IMR-90 (cell line): ENCODE results near the gene TTC9. TPM values are rescaled to one million over a fixed set of nuclear protein-coding genes. Genes with fewer than 3 reads are reported as not detected.

ENCODE experiments used
- ATAC-seq: fragments of 200-7000 bp; cut with Tn5 transposase; 2 replicates; pipeline ENCODE4 v1.9.1; 2020; ENCODE audit warnings: low read depth, mild to moderate bottlenecking, moderate library complexity
- BruUV-seq: library from RNA; stranded (reverse); fragments of 400-500 nt; replicated peaks from 2 replicates; lab custom pipeline; 2021; lab: Mats Ljungman, UMichigan
- CTCF ChIA-PET: fragments of 300-600 bp; formaldehyde crosslinking; extraction: SDS; loops from one replicate; lab custom pipeline; 2021; ENCODE audit warnings: antibody characterized with exemption; lab: Yijun Ruan, JAX
- POLR2A ChIA-PET: fragments of 300-600 bp; sonication (Branson Sonifier 250); formaldehyde crosslinking; loops from one replicate; lab custom pipeline; 2022; ENCODE audit warnings: antibody characterized with exemption; ENCODE audit not compliant: unreplicated experiment; lab: Charles Lee
- DNase-seq: peaks from one replicate; pipeline ENCODE4 v3.0.0; 2013
- H2AFZ ChIP-seq: replicated peaks from 2 replicates; pipeline ENCODE3; 2013; ENCODE audit warnings: low read length, mild to moderate bottlenecking; ENCODE audit not compliant: poor library complexity
- H2AK5ac ChIP-seq: 2 replicates; pipeline ENCODE4 v1.6.1; 2013; ENCODE audit warnings: low read depth, low read length, inconsistent platforms
- H2AK9ac ChIP-seq: replicated peaks from 2 replicates; pipeline ENCODE3; 2013; ENCODE audit warnings: mild to moderate bottlenecking, low read depth, low read length, moderate library complexity; ENCODE audit not compliant: poor library complexity
- H2BK120ac ChIP-seq: 2 replicates; pipeline ENCODE4 v1.6.1; 2013; ENCODE audit warnings: low read depth, low read length, inconsistent platforms
- H2BK15ac ChIP-seq: 3 replicates; pipeline ENCODE4 v1.6.1; 2013; ENCODE audit warnings: low read depth, low read length, inconsistent platforms
- H2BK20ac ChIP-seq: 2 replicates; pipeline ENCODE4 v1.6.1; 2013; ENCODE audit warnings: low read depth, mild to moderate bottlenecking, inconsistent platforms, low read length, moderate library complexity
- H2BK5ac ChIP-seq: 2 replicates; pipeline ENCODE4 v1.6.1; 2013; ENCODE audit warnings: mild to moderate bottlenecking, low read depth, low read length, inconsistent platforms; ENCODE audit not compliant: poor library complexity, severe bottlenecking
- H3K14ac ChIP-seq: replicated peaks from 2 replicates; pipeline ENCODE4 v1.6.1; 2013; ENCODE audit warnings: low read depth, low read length, inconsistent platforms
- H3K18ac ChIP-seq: 2 replicates; pipeline ENCODE4 v1.6.1; 2013; ENCODE audit warnings: low read depth, low read length, control low read depth
- H3K23ac ChIP-seq: 2 replicates; pipeline ENCODE4 v1.6.1; 2013; ENCODE audit warnings: low read depth, low read length, inconsistent platforms
- H3K27ac ChIP-seq: 2 replicates; pipeline ENCODE4 v1.5.1; 2013; ENCODE audit warnings: mild to moderate bottlenecking, control low read depth, low read length; ENCODE audit not compliant: insufficient read depth
- H3K27me3 ChIP-seq: 2 replicates; pipeline ENCODE4 v1.6.1; 2013; ENCODE audit warnings: low read length; ENCODE audit not compliant: control insufficient read depth, insufficient read depth
- H3K36me3 ChIP-seq: 2 replicates; pipeline ENCODE4 v1.6.1; 2013; ENCODE audit warnings: low read length, mixed read lengths; ENCODE audit not compliant: control insufficient read depth, insufficient read depth
- H3K4ac ChIP-seq: 2 replicates; pipeline ENCODE4 v1.6.1; 2013; ENCODE audit warnings: low read depth, low read length, inconsistent platforms
- H3K4me1 ChIP-seq: 2 replicates; pipeline ENCODE4 v1.6.1; 2013; ENCODE audit warnings: low read length, mixed read lengths; ENCODE audit not compliant: control insufficient read depth, insufficient read depth
- H3K4me2 ChIP-seq: 2 replicates; pipeline ENCODE4 v1.6.1; 2013; ENCODE audit warnings: low read depth, mild to moderate bottlenecking, control low read depth, low read length, moderate library complexity
- H3K4me3 ChIP-seq: 2 replicates; pipeline ENCODE4 v1.5.1; 2013; ENCODE audit warnings: low read depth, mild to moderate bottlenecking, control low read depth, low read length, moderate library complexity; ENCODE audit not compliant: insufficient read depth
- H3K56ac ChIP-seq: 2 replicates; pipeline ENCODE4 v1.6.1; 2013; ENCODE audit warnings: low read length, inconsistent platforms; ENCODE audit not compliant: insufficient read depth; ENCODE audit errors: extremely low read depth
- H3K79me1 ChIP-seq, 2 experiments: 2 replicates each; pipeline ENCODE4 v1.6.1; 2013; ENCODE audit warnings: low read length in 2 of 2, inconsistent platforms in 1 of 2, low read depth in 1 of 2
- H3K9ac ChIP-seq: 2 replicates; pipeline ENCODE4 v1.6.1; 2013; ENCODE audit warnings: low read depth, low read length, control low read depth
- H3K9me1 ChIP-seq: 2 replicates; pipeline ENCODE4 v1.6.1; 2013; ENCODE audit warnings: low read length, inconsistent platforms; ENCODE audit not compliant: insufficient read depth
- H3K9me3 ChIP-seq: 2 replicates; pipeline ENCODE4 v1.6.1; 2013; ENCODE audit warnings: low read length; ENCODE audit not compliant: control insufficient read depth, insufficient read depth
- H4K20me1 ChIP-seq: 2 replicates; pipeline ENCODE4 v1.6.1; 2013; ENCODE audit warnings: low read length, inconsistent platforms; ENCODE audit not compliant: insufficient read depth
- H4K5ac ChIP-seq: 2 replicates; pipeline ENCODE4 v1.6.1; 2013; ENCODE audit warnings: mild to moderate bottlenecking, low read depth, low read length, control low read depth
- H4K8ac ChIP-seq, 2 experiments: 2 replicates each; pipeline ENCODE4 v1.6.1; 2013; ENCODE audit warnings: low read depth in 2 of 2, low read length in 2 of 2, control low read depth in 1 of 2, inconsistent platforms in 1 of 2
- H4K91ac ChIP-seq: 2 replicates; pipeline ENCODE4 v1.6.1; 2013; ENCODE audit warnings: low read depth, low read length, inconsistent platforms; ENCODE audit not compliant: insufficient read depth
- CEBPB ChIP-seq: IDR thresholded peaks from 2 replicates; pipeline ENCODE4 v1.6.1; 2012; ENCODE audit warnings: low read depth, low read length, improper control_type of control experiment
- CTCF ChIP-seq: conservative IDR thresholded peaks from 2 replicates; pipeline ENCODE4 v1.5.1; 2012; ENCODE audit warnings: mild to moderate bottlenecking, low read depth, low read length, improper control_type of control experiment
- ELK1 ChIP-seq: fragments of 150-350 bp; IDR thresholded peaks from 2 replicates; pipeline ENCODE4 v1.6.1; 2016; ENCODE audit warnings: low read depth, mild to moderate bottlenecking, low read length, moderate library complexity, borderline replicate concordance
- NFE2L2 ChIP-seq: fragments of 150-350 bp; IDR thresholded peaks from 2 replicates; pipeline ENCODE4 v1.6.1; 2016; ENCODE audit warnings: low read depth, mild to moderate bottlenecking, low read length
- POLR2A ChIP-seq: IDR thresholded peaks from 2 replicates; pipeline ENCODE4 v1.6.1; 2012; ENCODE audit warnings: mild to moderate bottlenecking, low read depth, low read length
- WGBS, 2 experiments: methylation state at CpG; one replicate each; pipeline versions ENCODE4 v1.1.5 to v1.1.7; 2013; ENCODE audit warnings: missing lambda C conversion rate in 2 of 2; ENCODE audit not compliant: insufficient read length in 1 of 2; ENCODE audit errors: extremely low coverage in 2 of 2; 5-methylcytosine and 5-hydroxymethylcytosine counted together
- dilution Hi-C: fragments of 300-500 bp; cut with HindIII; formaldehyde crosslinking; loops from one replicate; pipeline ENCODE4 v1.14.3; 2018; ENCODE audit warnings: low sequenced_read_pairs; ENCODE audit not compliant: unreplicated experiment
- in situ Hi-C: fragments of 300-500 bp; cut with MboI; formaldehyde crosslinking; loops from 3 replicates; pipeline ENCODE4 v1.14.3; 2019; ENCODE audit warnings: low sequenced_read_pairs, inconsistent platforms, mixed read lengths
- intact Hi-C: fragments of 100-400 bp; cut with micrococcal nuclease; formaldehyde crosslinking; loops from 2 replicates; pipeline ENCODE4 v1.10.0; 2022
- polyA plus RNA-seq, 3 experiments: library from polyadenylated mRNA; depleted of rRNA; stranded (reverse); fragments of >200 nt; gene quantifications; 2 replicates each; pipeline ENCODE4 v1.2.3, GENCODE V29; 2012; ENCODE audit warnings: low replicate concordance in 1 of 3
- total RNA-seq: library from RNA; depleted of rRNA; stranded (reverse); fragments of >200 nt; gene quantifications from 2 replicates; pipeline ENCODE4 v1.2.3, GENCODE V29; 2012

TTC9 gene
- total and polyA plus RNA-seq, 2 of the 4 experiments (the other 2 are of a cell fraction), result 0.02 TPM; not detected in 1

- Histone ChIP-seq H2BK120ac (no peak overlapping the region), H3K4me2 (no peak overlapping the region), H3K23ac (no peak overlapping the region), H3K56ac (no peak overlapping the region), H2BK20ac (no peak overlapping the region), H3K4me1 (no peaks in the 10 kb centered on the region), H3K36me3 (no peaks in the 10 kb centered on the region), H3K27me3 (peaks cover 5% of the 10 kb centered on the region), H3K14ac (no peak overlapping the region), H2AFZ (peak overlapping the region; percentile 6), H2BK5ac (no peak overlapping the region), H4K20me1 (no peaks in the 10 kb centered on the region), H4K8ac (no peak overlapping the region), H3K18ac (no peak overlapping the region), H3K4me3 (no peak overlapping the region), H3K9me3 (no peaks in the 10 kb centered on the region), H2AK9ac (no peak overlapping the region), H3K27ac (no peak overlapping the region), H3K9me1 (no peaks in the 10 kb centered on the region), H3K4ac (no peak overlapping the region), H4K5ac (no peak overlapping the region), H2AK5ac (no peak overlapping the region), H2BK15ac (no peak overlapping the region), H4K91ac (no peak overlapping the region), H3K79me1 (no peaks in the 10 kb centered on the region), H3K9ac (no peak overlapping the region)
- WGBS, 2 experiments, result 100% methylated on average over 1 of the region's 3 CpGs; no CpG with 5 or more reads in 1 of the 2 experiments
- CTCF ChIA-PET, result no interaction called here
- POLR2A ChIA-PET, result no interaction called here
- intact Hi-C loops (no loop called here), in situ Hi-C loops (no loop called here), dilution Hi-C loops (no loop called here)
- no peak for TF ChIP-seq POLR2A
- no peak for TF ChIP-seq CEBPB
- peak; percentile 84 for TF ChIP-seq NFE2L2
- no peak for TF ChIP-seq CTCF
- TF ChIP-seq ELK1, result no peak
- peak; percentile 19 for DNase-seq
- no TSS peak for BruUV-seq
- peak; percentile 65; the same call in 1 of the 2 replicates for ATAC-seq
Observed at GRCh38 chr14:70698288-70698687, 56.6 kb downstream of the TTC9 start.
